ENCODE data around the gene RAMACL. TPM values are rescaled to one million over a fixed set of nuclear protein-coding genes. Genes with fewer than 3 reads are reported as not detected.
A peak's percentile ranks its signal among the peaks of the same experiment; 100 is the strongest.

Gene RAMACL
- total RNA-seq, 1 experiment from 2014 or later, result 0.77 TPM

DNA sequence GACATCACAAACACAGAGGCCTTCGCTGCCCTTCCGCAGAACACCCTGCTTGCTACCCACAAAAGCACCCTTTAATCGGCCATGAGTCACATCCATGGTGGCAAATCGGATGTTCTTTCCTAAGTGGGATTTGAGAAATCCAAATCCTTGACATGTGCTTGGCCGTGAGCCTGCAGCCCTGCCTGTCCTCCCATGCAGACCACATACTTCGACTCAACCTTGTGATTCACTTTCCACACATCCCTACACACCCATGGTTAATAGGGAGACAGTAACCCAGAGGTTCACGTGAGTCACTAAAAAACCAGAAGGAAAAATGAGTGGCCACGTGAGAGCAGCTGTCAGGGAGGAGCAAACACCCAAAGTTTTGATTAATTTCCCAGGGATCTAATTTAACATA, 19.4 kb downstream of the RAMACL start:
- H3K9me3 ChIP-seq (ENCODE audit: low read depth, low read length, poor library complexity, severe bottlenecking), result no peaks in the 10 kb centered on the region
- no peak overlapping the region for H3K4me3 ChIP-seq (ENCODE audit: low read depth, low read length, poor library complexity, severe bottlenecking)
- no peak overlapping the region for H3K27ac ChIP-seq (ENCODE audit: low read depth, low read length, poor library complexity, severe bottlenecking)
- no peaks in the 10 kb centered on the region for H3K36me3 ChIP-seq (ENCODE audit: insufficient read depth, low read length, poor library complexity, severe bottlenecking)
- ChIA-PET CTCF (no interaction called here), POLR2A (ENCODE audit: low non-redundant PET) (interaction anchor here (0.6 kb wide), 1 partner anchor 10 kb away, joined by 3 read pairs; no protein-coding TSS in a partner anchor)
- peak; percentile 12 for DNase-seq (ENCODE audit: low spot score)
- no peaks in the 10 kb centered on the region for H3K27me3 ChIP-seq (replicated peaks; ENCODE audit: insufficient read depth, low read depth, low read length, poor library complexity)
- TF ChIP-seq EZH2 (IDR thresholded peaks at IDR 0.05; ENCODE audit: borderline replicate concordance, low read depth, low read length, poor library complexity, severe bottlenecking), result no peak
- TF ChIP-seq, protein P1, sequence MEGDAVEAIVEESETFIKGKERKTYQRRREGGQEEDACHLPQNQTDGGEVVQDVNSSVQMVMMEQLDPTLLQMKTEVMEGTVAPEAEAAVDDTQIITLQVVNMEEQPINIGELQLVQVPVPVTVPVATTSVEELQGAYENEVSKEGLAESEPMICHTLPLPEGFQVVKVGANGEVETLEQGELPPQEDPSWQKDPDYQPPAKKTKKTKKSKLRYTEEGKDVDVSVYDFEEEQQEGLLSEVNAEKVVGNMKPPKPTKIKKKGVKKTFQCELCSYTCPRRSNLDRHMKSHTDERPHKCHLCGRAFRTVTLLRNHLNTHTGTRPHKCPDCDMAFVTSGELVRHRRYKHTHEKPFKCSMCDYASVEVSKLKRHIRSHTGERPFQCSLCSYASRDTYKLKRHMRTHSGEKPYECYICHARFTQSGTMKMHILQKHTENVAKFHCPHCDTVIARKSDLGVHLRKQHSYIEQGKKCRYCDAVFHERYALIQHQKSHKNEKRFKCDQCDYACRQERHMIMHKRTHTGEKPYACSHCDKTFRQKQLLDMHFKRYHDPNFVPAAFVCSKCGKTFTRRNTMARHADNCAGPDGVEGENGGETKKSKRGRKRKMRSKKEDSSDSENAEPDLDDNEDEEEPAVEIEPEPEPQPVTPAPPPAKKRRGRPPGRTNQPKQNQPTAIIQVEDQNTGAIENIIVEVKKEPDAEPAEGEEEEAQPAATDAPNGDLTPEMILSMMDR (conservative IDR thresholded peaks at IDR 0.05; ENCODE audit: low read depth, low read length), result no peak
- H3K4me1 ChIP-seq (ENCODE audit: insufficient read depth, low read length, poor library complexity, severe bottlenecking), result no peaks in the 10 kb centered on the region
- intact Hi-C loops (cut with micrococcal nuclease; ENCODE audit: unreplicated experiment), result no loop called here
- BruUV-seq (replicated peaks), result no TSS peak

DNA sequence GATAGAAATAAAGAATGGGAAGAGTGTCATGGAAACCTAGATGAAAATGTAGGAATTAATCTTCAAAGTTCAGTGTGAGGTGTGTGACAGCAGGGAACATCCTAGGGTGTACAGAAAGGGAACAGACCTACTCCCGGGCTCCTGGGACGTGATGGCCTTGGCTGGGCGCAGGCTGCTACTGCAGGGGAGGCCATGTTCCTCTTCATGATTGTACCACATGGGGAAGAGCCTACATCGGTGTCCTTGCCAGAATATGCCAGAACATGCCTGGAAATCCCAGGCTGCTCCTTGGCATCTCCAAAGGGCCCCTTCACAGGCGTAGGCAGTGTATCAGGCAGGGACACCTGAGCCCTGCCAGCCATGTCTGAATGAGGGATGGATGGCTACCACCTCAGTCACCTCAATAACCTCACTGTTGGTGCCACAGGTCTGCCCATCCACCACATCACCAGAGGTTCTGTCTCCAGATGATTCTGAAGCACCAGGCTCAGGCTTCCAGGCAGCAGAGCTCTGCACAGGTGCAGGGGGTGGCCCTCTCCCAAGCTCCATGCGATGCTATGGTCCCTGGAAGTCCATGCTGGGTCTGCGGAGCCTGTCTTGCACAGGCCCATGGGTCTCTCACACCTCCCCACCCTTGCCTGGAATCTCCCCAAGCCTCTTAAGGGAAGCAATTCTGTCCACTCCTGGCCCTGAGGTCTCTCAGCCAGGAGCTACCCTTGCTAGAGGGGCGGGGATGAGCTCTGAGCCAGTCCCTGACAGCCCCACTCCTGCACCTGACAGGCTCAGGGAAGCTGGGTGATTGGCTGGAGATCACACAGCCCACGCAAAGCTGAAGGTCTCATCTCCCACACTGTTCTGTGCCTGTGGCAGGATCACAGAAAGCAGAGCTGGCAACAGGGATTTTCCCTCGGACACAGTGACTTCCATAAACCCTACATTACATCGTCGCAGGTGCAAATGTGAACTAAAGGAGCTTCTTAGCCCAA, 20.2 kb downstream of the RAMACL start:
- no peak for TF ChIP-seq EZH2 (IDR thresholded peaks at IDR 0.05; ENCODE audit: borderline replicate concordance, low read depth, low read length, poor library complexity, severe bottlenecking)
- TF ChIP-seq, protein P1 (conservative IDR thresholded peaks at IDR 0.05; ENCODE audit: low read depth, low read length), result no peak
- CTCF ChIA-PET, result no interaction called here
- intact Hi-C loops (cut with micrococcal nuclease; ENCODE audit: unreplicated experiment), result no loop called here
- no peaks in the 10 kb centered on the region for H3K36me3 ChIP-seq (ENCODE audit: insufficient read depth, low read length, poor library complexity, severe bottlenecking)
- no peaks in the 10 kb centered on the region for H3K27me3 ChIP-seq (replicated peaks; ENCODE audit: insufficient read depth, low read depth, low read length, poor library complexity)
- no peaks in the 10 kb centered on the region for H3K9me3 ChIP-seq (ENCODE audit: low read depth, low read length, poor library complexity, severe bottlenecking)
- no peak overlapping the region for H3K27ac ChIP-seq (ENCODE audit: low read depth, low read length, poor library complexity, severe bottlenecking)
- POLR2A ChIA-PET (ENCODE audit: low non-redundant PET), result no interaction called here
- no TSS peak for BruUV-seq (replicated peaks)
- no peak for DNase-seq (ENCODE audit: low spot score)
- no peaks in the 10 kb centered on the region for H3K4me1 ChIP-seq (ENCODE audit: insufficient read depth, low read length, poor library complexity, severe bottlenecking)
- H3K4me3 ChIP-seq (ENCODE audit: low read depth, low read length, poor library complexity, severe bottlenecking), result no peak overlapping the region

DNA sequence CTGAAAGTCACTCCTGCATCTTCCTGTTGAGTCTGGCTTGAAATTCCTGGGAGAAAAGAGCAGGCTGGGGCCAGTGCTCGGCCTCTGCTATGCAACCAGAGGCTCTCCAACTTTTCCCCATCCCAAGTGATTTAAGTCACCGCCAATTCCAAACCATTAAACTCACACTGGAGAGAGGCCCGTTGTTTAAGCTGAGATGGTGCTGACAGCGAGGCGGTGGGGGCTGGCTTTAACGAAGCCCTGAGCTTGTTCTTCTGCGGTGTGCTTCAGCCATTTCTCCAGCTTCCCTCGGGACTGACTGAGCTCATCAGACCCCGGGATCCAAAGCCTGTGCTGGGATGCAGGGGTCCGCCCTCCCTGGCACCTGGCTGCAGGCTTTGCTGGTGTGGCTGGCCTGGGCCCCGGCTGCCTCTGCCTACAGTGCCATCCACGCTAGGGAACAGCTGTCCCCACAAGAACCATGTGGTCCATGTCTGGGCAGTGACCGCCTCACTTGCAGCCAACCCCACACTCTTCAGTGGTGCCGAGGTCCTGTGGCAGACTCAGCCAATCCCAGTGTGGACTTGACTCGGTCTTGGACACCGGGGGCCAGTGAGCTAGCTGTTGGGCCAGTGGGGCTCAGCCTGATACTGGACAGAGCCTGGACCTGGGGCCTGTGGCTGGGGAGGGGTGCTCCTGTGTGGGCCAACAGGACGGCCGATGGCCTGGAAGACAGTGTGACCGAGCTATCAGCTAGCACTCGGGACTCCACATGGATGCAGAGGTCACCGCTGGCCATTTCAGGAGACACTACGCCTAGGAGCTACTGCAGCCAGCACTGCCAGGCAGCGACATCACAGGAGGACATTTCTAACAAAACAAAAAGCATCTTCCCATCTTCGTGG, 21.2 kb downstream of the RAMACL start:
- ChIA-PET POLR2A (ENCODE audit: low non-redundant PET) (no interaction called here), CTCF (no interaction called here)
- BruUV-seq (replicated peaks), result no TSS peak

More for the DNA sequence above, 21.2 kb downstream of the RAMACL start:
- DNase-seq (ENCODE audit: low spot score), result no peak
- H3K36me3 ChIP-seq (ENCODE audit: insufficient read depth, low read length, poor library complexity, severe bottlenecking), result no peaks in the 10 kb centered on the region
- no peak overlapping the region for H3K4me3 ChIP-seq (ENCODE audit: low read depth, low read length, poor library complexity, severe bottlenecking)
- H3K9me3 ChIP-seq (ENCODE audit: low read depth, low read length, poor library complexity, severe bottlenecking), result no peaks in the 10 kb centered on the region
- intact Hi-C loops (cut with micrococcal nuclease; ENCODE audit: unreplicated experiment), result no loop called here
- no peak for TF ChIP-seq EZH2 (IDR thresholded peaks at IDR 0.05; ENCODE audit: borderline replicate concordance, low read depth, low read length, poor library complexity, severe bottlenecking)
- TF ChIP-seq, protein P1 (conservative IDR thresholded peaks at IDR 0.05; ENCODE audit: low read depth, low read length), result no peak
- H3K27me3 ChIP-seq (replicated peaks; ENCODE audit: insufficient read depth, low read depth, low read length, poor library complexity), result no peaks in the 10 kb centered on the region
- H3K4me1 ChIP-seq (ENCODE audit: insufficient read depth, low read length, poor library complexity, severe bottlenecking), result no peaks in the 10 kb centered on the region
- no peak overlapping the region for H3K27ac ChIP-seq (ENCODE audit: low read depth, low read length, poor library complexity, severe bottlenecking)

Data from A673 (cell line).